GM18519 (cell line): ENCODE measurements around the gene DUSP28.

Source experiments
- ATAC-seq: cut with Tn5 transposase; IDR thresholded peaks from one replicate; pipeline ENCODE4 v1.9.1; 2021; ENCODE audit warnings: mild to moderate bottlenecking, moderate library complexity; ENCODE audit not compliant: unreplicated experiment, low FRiP score

DUSP28 gene

GRCh38 chr2:240596491-240596931 is 36.4 kb downstream of the DUSP28 start:
- no peak for ATAC-seq

DNA sequence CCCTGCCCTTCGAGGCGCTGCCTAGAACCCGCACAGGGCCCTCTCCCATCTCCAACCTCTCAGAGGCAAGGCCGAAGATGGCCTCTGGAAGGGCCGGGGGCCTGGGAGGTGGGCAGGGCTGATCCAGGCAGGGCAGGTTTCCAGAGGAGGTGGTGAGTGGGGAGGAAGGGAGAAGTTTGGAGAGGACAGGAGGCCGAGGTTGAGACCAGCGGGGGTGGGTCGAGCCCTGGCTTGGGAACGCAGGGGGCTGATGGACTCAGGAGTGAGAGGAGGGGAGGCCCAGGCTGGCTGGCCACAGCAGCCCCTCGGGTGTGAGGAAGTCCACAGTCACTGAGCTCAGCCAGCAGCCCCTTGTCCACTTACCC is 36.9 kb downstream of the DUSP28 start:
- no peak for ATAC-seq

DNA sequence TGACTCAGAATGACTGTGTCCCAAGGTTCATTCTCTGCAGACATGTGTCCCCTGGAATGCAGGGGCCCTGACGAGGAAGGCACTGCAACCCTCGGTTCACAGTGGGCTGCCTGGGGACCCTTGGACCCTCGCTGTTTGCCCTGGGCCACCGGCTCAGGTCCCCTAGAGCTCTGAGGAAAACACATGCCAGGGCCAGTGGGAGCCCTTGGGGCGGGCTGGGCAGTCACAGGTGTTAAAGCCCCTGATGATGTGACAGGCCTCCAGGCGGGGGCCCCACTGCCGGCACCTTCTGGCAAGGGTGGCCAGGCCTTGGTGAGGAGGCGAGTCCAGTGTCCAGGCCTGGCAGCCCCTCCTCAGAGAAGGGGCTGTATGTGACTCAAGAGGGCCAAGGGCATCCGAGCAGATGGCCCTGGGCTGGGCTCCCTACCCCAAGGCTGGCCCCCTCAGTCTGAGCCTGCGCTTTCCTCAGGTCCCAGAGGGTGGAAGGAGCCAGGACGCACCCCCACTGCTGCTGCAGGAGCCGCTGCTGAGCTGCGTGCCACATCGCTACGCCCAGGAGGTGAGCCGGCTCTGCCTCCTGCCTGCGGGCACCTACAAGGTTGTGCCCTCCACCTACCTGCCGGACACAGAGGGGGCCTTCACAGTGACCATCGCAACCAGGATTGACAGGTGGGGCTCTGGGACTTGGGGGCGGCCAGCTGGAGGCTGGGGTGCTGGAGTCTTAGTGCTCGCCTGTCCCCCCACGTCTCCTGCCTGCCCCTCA is 37.4 kb downstream of the DUSP28 start:
- no peak for ATAC-seq

DNA sequence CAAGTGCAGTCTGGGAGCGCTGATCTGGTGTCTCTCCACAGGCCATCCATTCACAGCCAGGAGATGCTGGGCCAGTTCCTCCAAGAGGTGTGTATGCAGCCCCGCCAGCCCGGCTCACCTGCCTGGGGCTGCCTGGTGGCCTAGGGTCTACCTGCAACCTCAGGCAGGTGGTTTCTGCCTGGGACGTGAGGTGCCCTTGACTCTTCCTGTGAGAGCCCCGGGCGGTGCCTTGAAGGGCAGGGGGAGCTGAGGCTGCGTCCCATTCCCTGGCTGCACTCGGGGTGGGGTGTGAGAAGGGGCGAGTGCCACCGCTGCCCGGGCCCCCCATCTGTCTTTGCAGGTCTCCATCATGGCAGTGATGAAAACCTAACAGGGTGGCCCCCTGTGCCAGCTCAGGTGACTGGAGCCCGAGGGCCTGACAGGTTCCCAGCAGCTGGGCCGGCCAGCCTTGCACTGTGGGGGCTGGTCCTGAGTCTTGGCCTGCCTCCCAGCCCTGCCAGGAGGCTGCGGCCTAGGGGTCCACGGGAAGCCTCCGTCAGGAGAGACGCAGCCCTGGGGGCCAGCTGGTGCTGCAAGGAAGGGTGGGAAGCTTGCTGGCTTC is 38.3 kb downstream of the DUSP28 start:
- ATAC-seq: no peak

DNA sequence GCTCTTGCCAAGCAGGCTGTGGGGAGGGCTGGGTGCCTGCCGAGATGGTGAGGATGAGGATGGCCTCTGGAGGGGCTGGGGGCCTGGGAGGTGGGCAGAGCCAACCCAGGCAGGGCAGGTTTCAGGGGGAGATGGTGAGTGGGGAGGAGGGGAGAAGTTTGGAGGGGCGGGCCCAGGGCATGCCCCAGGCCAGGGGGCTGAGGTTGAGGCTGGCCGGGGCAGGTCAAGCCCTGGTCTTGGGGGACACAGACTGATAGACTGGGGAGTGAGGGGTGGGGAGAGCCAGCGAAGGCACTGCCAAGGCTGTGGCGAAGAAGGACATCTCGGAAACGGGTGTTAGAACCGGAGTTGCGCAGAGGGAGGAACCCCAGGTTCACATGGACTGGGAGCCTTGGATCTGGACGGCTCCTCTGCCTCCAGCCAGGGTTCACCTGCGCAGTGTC is 39.0 kb downstream of the DUSP28 start:
- no peak for ATAC-seq

- ATAC-seq: no peak
Observed at GRCh38 chr2:240600451-240600961, 40.3 kb downstream of the DUSP28 start.

DNA sequence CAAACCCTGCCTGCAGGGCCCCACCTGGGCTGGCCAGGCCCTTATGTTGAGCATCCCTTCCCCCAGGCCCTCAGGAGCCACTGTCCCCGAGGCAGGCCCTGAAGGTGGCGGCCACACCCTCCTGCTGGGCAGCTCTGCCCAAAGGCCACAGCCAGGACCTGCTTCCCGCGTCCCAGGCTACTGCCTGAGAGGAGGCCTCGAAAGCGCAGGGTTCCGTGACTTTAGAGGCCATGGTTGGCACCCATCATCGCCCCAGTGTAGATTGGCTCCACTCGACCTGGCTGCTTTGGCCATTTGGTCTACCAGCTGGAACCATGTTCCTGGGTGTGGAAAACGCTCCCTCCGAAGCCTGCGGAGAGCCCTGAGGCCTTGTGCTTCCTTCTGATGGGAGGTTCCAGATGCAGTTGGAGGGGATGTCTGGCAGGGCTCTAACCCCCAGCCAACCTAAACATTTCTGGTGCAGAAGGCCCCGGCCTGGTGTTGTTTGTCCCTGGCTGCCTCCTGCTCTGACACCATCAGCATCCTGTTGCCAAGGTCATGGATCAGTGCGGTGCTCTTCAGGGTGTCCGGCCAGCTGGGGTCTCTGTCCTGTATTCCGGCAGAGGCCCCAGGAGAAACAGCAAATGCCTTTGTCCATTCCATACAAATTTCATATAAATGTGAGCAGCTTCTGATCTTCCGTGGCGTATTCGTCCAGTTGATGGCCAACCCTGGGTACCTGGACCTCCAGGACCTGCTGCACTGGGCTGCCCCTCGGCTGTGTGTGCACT is 41.1 kb downstream of the DUSP28 start:
- ATAC-seq: no peak

DNA sequence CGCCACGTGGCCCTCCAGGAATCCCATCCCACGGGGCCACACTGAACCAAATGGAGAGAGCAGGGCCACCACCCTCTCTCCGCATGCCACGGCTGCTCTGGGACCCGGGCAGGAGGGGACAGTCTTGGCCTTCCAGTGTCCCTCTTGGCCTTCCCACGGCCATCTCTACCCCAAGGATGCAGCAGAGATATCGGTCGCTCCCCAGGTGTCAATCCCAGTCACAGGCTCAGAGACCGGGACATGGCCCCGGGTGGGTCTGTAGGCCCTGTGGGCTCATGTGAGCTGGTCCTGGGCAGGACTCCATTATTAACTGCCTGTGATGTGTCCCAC is 41.6 kb downstream of the DUSP28 start:
- ATAC-seq: no peak

DNA sequence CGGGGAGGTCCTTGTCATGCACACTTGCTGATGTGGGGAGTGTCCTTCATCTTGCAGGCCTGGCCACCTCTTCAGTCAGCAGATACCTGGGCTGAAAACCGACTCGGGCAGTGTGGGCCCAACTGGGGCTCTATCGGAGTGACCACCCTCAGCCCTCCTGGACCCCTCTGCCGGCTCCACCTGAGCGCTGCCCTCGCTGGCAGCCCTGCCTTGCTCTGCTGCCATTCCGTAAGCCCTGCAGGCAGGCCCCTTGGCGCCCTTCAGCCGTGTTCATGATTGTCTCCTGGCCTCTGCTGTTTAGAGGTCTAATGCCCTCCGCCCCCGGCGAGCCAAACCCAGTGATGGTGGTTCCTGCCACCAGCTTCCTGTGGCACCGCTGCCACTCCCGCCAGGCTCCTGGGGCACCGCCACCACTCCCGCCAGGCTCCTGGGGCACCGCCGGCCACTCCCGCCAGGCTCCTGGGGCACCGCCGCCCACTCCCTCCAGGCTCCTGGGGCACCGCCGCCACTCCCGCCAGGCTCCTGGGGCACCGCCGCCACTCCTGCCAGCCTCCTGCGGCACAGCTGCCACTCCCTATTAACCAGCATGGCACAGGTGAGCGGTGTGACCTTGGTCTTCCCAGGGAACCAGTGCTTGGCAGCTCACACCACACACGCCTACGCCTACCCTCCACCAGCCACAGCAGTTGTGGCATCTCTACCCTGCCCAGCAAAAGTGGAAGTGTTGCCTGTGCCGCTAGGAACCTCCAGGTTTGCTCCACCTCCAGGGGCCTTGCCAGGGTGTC is 42.3 kb downstream of the DUSP28 start:
- no peak for ATAC-seq

DNA sequence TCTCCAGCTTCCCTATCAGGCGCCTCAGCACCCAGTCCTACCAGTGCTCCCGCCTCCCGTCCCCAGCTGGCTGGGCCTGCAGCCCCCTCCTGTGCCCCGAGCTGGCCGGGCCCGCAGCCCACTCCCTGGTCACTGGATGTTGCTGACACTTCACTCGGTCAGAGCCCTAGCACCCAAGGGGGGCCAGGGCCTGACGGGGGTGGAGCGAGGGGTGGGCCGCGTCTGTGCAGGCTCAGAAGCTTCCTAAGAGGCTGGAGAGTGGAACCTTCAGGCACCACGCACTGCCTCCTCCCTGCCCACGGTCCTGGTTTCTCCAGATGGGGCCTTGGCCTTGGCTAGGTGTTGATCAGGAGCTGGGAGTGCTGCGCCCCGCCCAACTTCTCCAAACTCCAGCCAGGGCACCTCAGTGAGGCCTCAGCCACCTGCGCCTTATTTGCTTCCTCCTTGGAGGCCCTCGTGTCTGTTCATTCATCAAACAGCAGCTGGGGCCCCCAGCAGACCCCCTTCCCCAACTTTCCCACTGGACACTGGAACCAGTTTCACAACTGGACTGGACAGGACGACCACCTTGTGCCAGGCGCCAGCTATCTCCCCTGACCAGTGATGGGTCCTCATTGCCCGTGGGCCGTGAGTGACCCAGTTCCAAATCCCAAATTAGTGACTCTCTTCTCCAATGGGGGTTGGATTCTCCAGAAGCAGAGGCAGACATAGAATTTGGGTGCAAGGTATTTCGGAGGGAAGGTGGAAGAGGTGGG is 43.1 kb downstream of the DUSP28 start:
- no peak for ATAC-seq

GRCh38 chr2:240603846-240604245 is 43.7 kb downstream of the DUSP28 start:
- no peak for ATAC-seq

- no peak for ATAC-seq
Observed at GRCh38 chr2:240604291-240604938, 44.3 kb downstream of the DUSP28 start.

- no peak for ATAC-seq
Observed at GRCh38 chr2:240604939-240605716, 45.0 kb downstream of the DUSP28 start.

DNA sequence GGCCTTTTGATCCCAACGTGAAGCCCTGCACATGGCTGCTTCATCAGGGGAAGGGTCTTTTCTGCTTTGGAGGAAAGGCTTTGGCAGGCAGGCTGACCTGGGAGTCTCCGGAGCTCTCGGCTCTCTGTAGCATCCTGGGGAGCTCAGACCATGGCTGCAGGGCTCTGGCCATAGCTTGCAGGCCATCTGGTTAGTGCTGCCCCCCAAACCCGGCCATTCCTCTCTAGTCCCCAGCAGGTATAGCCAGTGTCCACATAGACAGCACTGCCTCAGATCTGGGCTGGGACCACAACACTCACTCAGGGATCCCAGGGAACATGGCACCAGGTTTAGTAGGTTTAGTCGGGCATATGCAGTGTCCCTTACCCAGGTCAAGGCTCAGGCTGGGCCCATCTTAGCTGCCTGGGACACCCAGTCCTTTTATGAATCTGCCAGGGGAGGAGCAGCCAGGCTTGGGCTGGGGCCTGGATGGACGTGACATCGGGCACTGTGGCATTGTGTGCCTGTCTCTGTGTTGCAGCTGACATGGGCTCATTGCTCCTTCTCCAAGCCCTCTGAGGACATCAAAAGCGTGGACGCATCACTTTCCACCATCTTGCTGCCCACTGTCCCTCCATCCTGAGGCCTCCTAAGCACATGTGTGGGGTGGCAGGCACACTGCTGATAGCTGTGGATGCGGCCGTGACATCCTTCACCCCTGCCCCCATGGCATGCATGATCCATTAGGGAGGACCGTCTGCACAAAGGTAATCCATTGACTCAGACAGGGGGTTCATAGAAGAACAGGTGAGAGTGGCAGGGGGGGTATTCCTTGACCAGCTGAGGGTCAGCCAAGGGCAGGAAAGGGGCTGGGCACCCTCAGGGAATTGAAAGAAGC is 45.9 kb downstream of the DUSP28 start:
- ATAC-seq: no peak

DNA sequence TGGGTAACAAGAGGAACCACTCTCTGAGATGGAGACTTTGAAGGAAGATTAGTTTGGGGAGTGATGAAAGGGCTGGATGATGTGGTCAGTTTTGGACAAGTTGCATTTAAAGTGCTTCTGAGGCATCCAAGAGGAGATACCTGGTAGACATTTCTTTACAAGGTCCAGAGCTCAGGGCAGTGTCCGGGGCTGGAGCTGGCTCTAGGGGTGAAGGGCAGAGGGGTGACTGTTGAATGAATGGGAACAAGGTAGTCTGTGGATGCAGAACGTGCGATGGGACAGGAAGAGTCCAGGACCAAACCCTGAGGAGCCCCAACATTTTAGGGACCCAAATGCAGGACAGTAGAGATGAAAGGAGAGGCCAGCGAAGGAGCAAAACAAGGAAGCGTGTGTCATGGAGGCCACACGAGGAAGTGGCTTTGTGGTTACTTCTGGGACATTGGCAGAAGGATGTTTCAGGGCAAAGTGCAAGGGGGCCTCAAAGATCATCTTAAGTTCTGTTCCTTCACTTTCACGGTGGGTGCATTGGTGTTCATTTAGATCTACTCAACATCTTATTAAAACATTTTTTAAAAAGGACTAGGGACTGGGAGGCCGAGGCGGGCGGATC is 51.5 kb downstream of the DUSP28 start:
- ATAC-seq: no peak
